NCI-H2029 (cell line): ENCODE results near the gene C16orf54.
A peak's percentile ranks its signal among the peaks of the same experiment; 100 is the strongest.
"Not testable (repeated sequence)": the region's sequence is repeated elsewhere in the genome, so short reads cannot be mapped to it uniquely, and the experiment has no call there.

ENCODE experiments used
- DNase-seq: peaks from one replicate; lab custom pipeline; 2025; lab: John Stamatoyannopoulos, UW

C16orf54 gene

GRCh38 chr16:29769507-29769906 lies 23.7 kb upstream of the C16orf54 start:
- DNase-seq, result no peak

- no peak for DNase-seq
Observed at GRCh38 chr16:29767062-29767461, 21.3 kb upstream of the C16orf54 start.

- no peak for DNase-seq
Observed at GRCh38 chr16:29766571-29766970, 20.8 kb upstream of the C16orf54 start.

GRCh38 chr16:29765167-29766032 lies 19.6 kb upstream of the C16orf54 start:
- DNase-seq, result peak; percentile 96

GRCh38 chr16:29763326-29763725 lies 17.5 kb upstream of the C16orf54 start:
- DNase-seq, result no peak

- DNase-seq, result no peak
Observed at GRCh38 chr16:29761882-29762281, 16.1 kb upstream of the C16orf54 start.

GRCh38 chr16:29761280-29761651 lies 15.5 kb upstream of the C16orf54 start:
- not testable (repeated sequence) for DNase-seq

GRCh38 chr16:29760567-29761279 lies 14.9 kb upstream of the C16orf54 start:
- DNase-seq, result peak; percentile 65

- DNase-seq, result no peak
Observed at GRCh38 chr16:29757950-29758466, 12.2 kb upstream of the C16orf54 start.

- not testable (repeated sequence) for DNase-seq
Observed at GRCh38 chr16:29757086-29757485, 11.3 kb upstream of the C16orf54 start.

- DNase-seq, result no peak
Observed at GRCh38 chr16:29756654-29757053, 10.9 kb upstream of the C16orf54 start.

GRCh38 chr16:29753516-29753915 lies 7.7 kb upstream of the C16orf54 start:
- no peak for DNase-seq

GRCh38 chr16:29748760-29749149 lies 3.0 kb upstream of the C16orf54 start:
- DNase-seq, result not testable (repeated sequence)

GRCh38 chr16:29747947-29748759 lies 2.4 kb upstream of the C16orf54 start:
- DNase-seq, result no peak

- not testable (repeated sequence) for DNase-seq
Observed at GRCh38 chr16:29746518-29746917, 728 bp upstream of the C16orf54 start.

GRCh38 chr16:29745121-29745852 lies 503 bp downstream of the C16orf54 start:
- DNase-seq, result no peak

- no peak for DNase-seq
Observed at GRCh38 chr16:29744541-29745101, 1.2 kb downstream of the C16orf54 start.

GRCh38 chr16:29743827-29744531 lies 1.8 kb downstream of the C16orf54 start:
- DNase-seq, result no peak

- DNase-seq, result no peak
Observed at GRCh38 chr16:29743475-29743826, 2.3 kb downstream of the C16orf54 start.

- no peak for DNase-seq
Observed at GRCh38 chr16:29742683-29743275, 3.0 kb downstream of the C16orf54 start.
